H1 (cell line): ENCODE measurements around the gene ST8SIA5.

Experiments
- BCL11A ChIP-seq, 2 experiments: IDR thresholded peaks; one replicate each; pipeline ENCODE4 v1.6.1; 2011; ENCODE audit warnings: low read depth in 2 of 2, low read length in 2 of 2, mild to moderate bottlenecking in 2 of 2
- BRCA1 ChIP-seq: IDR thresholded peaks from 2 replicates; pipeline ENCODE4 v1.6.1; 2012; ENCODE audit warnings: low read depth, low read length, improper control_type of control experiment
- CHD2 ChIP-seq: IDR thresholded peaks from 2 replicates; pipeline ENCODE4 v1.6.1; 2012; ENCODE audit warnings: low read length, improper control_type of control experiment
- EGR1 ChIP-seq: IDR thresholded peaks from 2 replicates; pipeline ENCODE4 v1.6.1; 2011; ENCODE audit warnings: low read depth, low read length, borderline replicate concordance
- EP300 ChIP-seq, 2 experiments: IDR thresholded peaks; 1 replicate in 1 of 2; 2 replicates in 1 of 2; pipeline ENCODE4 v1.6.1; 2011 to 2012; ENCODE audit warnings: low read depth in 2 of 2, low read length in 2 of 2, mild to moderate bottlenecking in 2 of 2, borderline replicate concordance in 1 of 2, inconsistent platforms in 1 of 2, moderate library complexity in 1 of 2
- EZH2 ChIP-seq: fragments of 200-600 bp; sonication (generic); IDR thresholded peaks from 2 replicates; pipeline ENCODE4 v1.7.1; 2012; ENCODE audit warnings: low read depth, mild to moderate bottlenecking, moderate library complexity, low read length, inconsistent platforms; ENCODE audit not compliant: severe bottlenecking
- HDAC2 ChIP-seq, 2 experiments: fragments of 300-600 bp in 1 of 2; sonication (generic) in 1 of 2; IDR thresholded peaks; 2 replicates each; pipeline ENCODE4 v1.6.1; 2011 to 2012; ENCODE audit warnings: low read depth in 2 of 2, low read length in 2 of 2, mild to moderate bottlenecking in 2 of 2, moderate library complexity in 2 of 2, borderline replicate concordance in 1 of 2, inconsistent platforms in 1 of 2
- POLR2A ChIP-seq, 2 experiments: IDR thresholded peaks; 1 replicate in 1 of 2; 2 replicates in 1 of 2; pipeline ENCODE4 v1.6.1; 2011; ENCODE audit warnings: low read depth in 2 of 2, low read length in 2 of 2, mild to moderate bottlenecking in 2 of 2; ENCODE audit errors: control extremely low read depth in 1 of 2
- SIX5 ChIP-seq: IDR thresholded peaks from 2 replicates; pipeline ENCODE4 v1.6.1; 2011; ENCODE audit warnings: mild to moderate bottlenecking, low read depth, low read length
- SP2 ChIP-seq: IDR thresholded peaks from 2 replicates; pipeline ENCODE4 v1.6.1; 2012; ENCODE audit warnings: mild to moderate bottlenecking, low read length, inconsistent platforms
- TAF1 ChIP-seq: IDR thresholded peaks from 2 replicates; pipeline ENCODE4 v1.6.1; 2011; ENCODE audit warnings: mild to moderate bottlenecking, low read depth, low read length
- YY1 ChIP-seq: IDR thresholded peaks from 2 replicates; pipeline ENCODE4 v1.6.1; 2011; ENCODE audit warnings: low read depth, mild to moderate bottlenecking, low read length
- TF ChIP-seq, protein P1 (sequence below), 3 experiments: IDR thresholded peaks; 1 replicate in 2 of 3; 2 replicates in 1 of 3; pipeline versions ENCODE4 v1.5.1 to v1.6.1; 2011; ENCODE audit warnings: low read length in 3 of 3, mild to moderate bottlenecking in 3 of 3, inconsistent platforms in 2 of 3, low read depth in 1 of 3, moderate library complexity in 1 of 3; ENCODE audit not compliant: insufficient read depth in 1 of 3; ENCODE audit errors: control extremely low read depth in 1 of 3

DNA sequence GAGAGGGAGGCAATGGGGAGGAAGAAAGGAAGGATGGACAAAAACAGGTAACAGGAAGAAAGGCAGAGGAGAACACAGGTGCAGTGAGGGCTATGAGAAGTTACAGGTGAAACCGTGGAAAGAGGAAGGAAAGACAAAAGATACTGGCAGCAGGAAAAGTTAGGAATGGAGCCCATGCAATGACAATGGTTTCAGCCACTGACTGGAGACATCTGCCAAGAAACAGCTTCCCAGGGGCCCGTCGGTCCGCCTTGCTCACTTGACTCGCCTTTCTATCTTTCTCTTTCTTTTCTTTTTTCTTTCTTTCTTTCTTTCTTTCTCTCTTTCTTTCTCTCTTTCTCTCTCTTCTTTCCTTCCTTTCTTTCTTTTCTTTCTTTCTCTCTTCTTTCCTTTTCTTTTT lies 37.5 kb downstream of the ST8SIA5 start:
- TF ChIP-seq BRCA1 (no peak), EP300 (IDR thresholded peaks at IDR 0.05; ENCODE audit: borderline replicate concordance in 1 of 2, low read depth in 2 of 2, low read length in 2 of 2) (no peak), YY1 (no peak), POLR2A (IDR thresholded peaks at IDR 0.05; ENCODE audit: control extremely low read depth in 1 of 2, low read depth in 2 of 2, low read length in 2 of 2) (no peak), CHD2 (no peak), HDAC2 (IDR thresholded peaks at IDR 0.05; ENCODE audit: borderline replicate concordance in 1 of 2, low read depth in 2 of 2, low read length in 2 of 2) (no peak), EGR1 (no peak), TAF1 (no peak), EZH2 (no peak), SIX5 (no peak), SP2 (no peak), BCL11A (IDR thresholded peaks at IDR 0.05; ENCODE audit: low read depth in 2 of 2, low read length in 2 of 2) (no peak)
- TF ChIP-seq, protein P1, sequence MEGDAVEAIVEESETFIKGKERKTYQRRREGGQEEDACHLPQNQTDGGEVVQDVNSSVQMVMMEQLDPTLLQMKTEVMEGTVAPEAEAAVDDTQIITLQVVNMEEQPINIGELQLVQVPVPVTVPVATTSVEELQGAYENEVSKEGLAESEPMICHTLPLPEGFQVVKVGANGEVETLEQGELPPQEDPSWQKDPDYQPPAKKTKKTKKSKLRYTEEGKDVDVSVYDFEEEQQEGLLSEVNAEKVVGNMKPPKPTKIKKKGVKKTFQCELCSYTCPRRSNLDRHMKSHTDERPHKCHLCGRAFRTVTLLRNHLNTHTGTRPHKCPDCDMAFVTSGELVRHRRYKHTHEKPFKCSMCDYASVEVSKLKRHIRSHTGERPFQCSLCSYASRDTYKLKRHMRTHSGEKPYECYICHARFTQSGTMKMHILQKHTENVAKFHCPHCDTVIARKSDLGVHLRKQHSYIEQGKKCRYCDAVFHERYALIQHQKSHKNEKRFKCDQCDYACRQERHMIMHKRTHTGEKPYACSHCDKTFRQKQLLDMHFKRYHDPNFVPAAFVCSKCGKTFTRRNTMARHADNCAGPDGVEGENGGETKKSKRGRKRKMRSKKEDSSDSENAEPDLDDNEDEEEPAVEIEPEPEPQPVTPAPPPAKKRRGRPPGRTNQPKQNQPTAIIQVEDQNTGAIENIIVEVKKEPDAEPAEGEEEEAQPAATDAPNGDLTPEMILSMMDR (IDR thresholded peaks at IDR 0.05; ENCODE audit: control extremely low read depth in 1 of 3, insufficient read depth in 1 of 3, low read depth in 1 of 3, low read length in 3 of 3): no peak
